PC-9 (cell line): ENCODE results near the gene WFIKKN2. TPM values are rescaled to one million over a fixed set of nuclear protein-coding genes. Genes with fewer than 3 reads are reported as not detected.

Experiments used
- BruUV-seq: library from RNA; stranded (reverse); fragments of 400-500 nt; replicated peaks from 2 replicates; lab custom pipeline; 2021; lab: Mats Ljungman, UMichigan
- CTCF ChIA-PET: fragments of 300-600 bp; sonication (Branson Sonifier 250); formaldehyde crosslinking; loops from one replicate; lab custom pipeline; 2022; ENCODE audit warnings: antibody characterized with exemption; lab: Charles Lee
- POLR2A ChIA-PET: fragments of 300-600 bp; sonication (Branson Sonifier 250); formaldehyde crosslinking; loops from one replicate; lab custom pipeline; 2022; ENCODE audit warnings: antibody characterized with exemption; ENCODE audit not compliant: unreplicated experiment; lab: Charles Lee
- DNase-seq, 2 experiments: peaks; one replicate each; pipeline versions ENCODE4 v3.0.0 to v3.0.0-alpha.2; 2015 to 2022; ENCODE audit warnings: mixed read lengths in 1 of 2
- H2AFZ ChIP-seq: fragments of 200-600 bp; sonication (generic); 2 replicates; pipeline ENCODE4 v1.8.1; 2017; ENCODE audit warnings: antibody characterized with exemption
- H3F3A ChIP-seq: fragments of 200-600 bp; sonication (generic); 2 replicates; pipeline ENCODE4 v1.8.1; 2017; ENCODE audit warnings: antibody characterized with exemption, mild to moderate bottlenecking, low read depth; ENCODE audit not compliant: insufficient read depth
- H3K27ac ChIP-seq: fragments of 200-600 bp; sonication (generic); 2 replicates; pipeline ENCODE4 v1.6.1; 2016; ENCODE audit warnings: mixed run types
- H3K27me3 ChIP-seq: fragments of 200-600 bp; sonication (generic); 2 replicates; pipeline ENCODE4 v1.6.1; 2016; ENCODE audit warnings: low read depth, mixed run types; ENCODE audit not compliant: insufficient read depth
- H3K36me3 ChIP-seq: fragments of 200-600 bp; sonication (generic); 2 replicates; pipeline ENCODE4 v1.6.1; 2016; ENCODE audit warnings: low read depth, mixed run types
- H3K4me1 ChIP-seq: fragments of 200-600 bp; sonication (generic); replicated peaks from 2 replicates; pipeline ENCODE4 v1.6.1; 2016; ENCODE audit warnings: mixed run types; ENCODE audit not compliant: insufficient read depth
- H3K4me2 ChIP-seq: fragments of 200-600 bp; sonication (generic); 2 replicates; pipeline ENCODE4 v1.6.1; 2017; ENCODE audit warnings: mixed run types
- H3K4me3 ChIP-seq: fragments of 200-600 bp; sonication (generic); 2 replicates; pipeline ENCODE4 v1.6.1; 2016; ENCODE audit warnings: mixed run types
- H3K79me2 ChIP-seq: fragments of 200-600 bp; sonication (generic); 2 replicates; pipeline ENCODE4 v1.6.1; 2017; ENCODE audit warnings: low read depth, mixed run types
- H3K9me2 ChIP-seq: fragments of 200-600 bp; sonication (generic); 2 replicates; pipeline ENCODE4 v1.8.1; 2017; ENCODE audit warnings: mild to moderate bottlenecking; ENCODE audit not compliant: insufficient read depth
- H3K9me3 ChIP-seq: fragments of 200-600 bp; sonication (generic); 2 replicates; pipeline ENCODE4 v1.8.1; 2016; ENCODE audit warnings: low read depth; ENCODE audit not compliant: insufficient read depth
- H4K20me1 ChIP-seq: fragments of 200-600 bp; sonication (generic); 2 replicates; pipeline ENCODE4 v1.8.1; 2017; ENCODE audit not compliant: insufficient read depth
- EZH2 ChIP-seq: fragments of 200-600 bp; sonication (generic); IDR thresholded peaks from 2 replicates; pipeline ENCODE4 v1.8.0; 2017; ENCODE audit warnings: antibody characterized with exemption, low read depth
- intact Hi-C: fragments of 100-400 bp; cut with micrococcal nuclease; formaldehyde crosslinking; loops from one replicate; pipeline ENCODE4 v1.10.0; 2022; ENCODE audit not compliant: unreplicated experiment
- total RNA-seq: library from RNA; stranded (reverse); gene quantifications from 2 replicates; pipeline ENCODE4 v1.2.3, GENCODE V29; 2021
- TF ChIP-seq, protein P1 (sequence below): fragments of 200-600 bp; sonication (generic); conservative IDR thresholded peaks from 2 replicates; pipeline ENCODE4 v1.6.1; 2017; ENCODE audit warnings: mixed run types, antibody characterized with exemption, mild to moderate bottlenecking, moderate library complexity

WFIKKN2 gene
- total RNA-seq, 1 experiment from 2014 or later = not detected

DNA sequence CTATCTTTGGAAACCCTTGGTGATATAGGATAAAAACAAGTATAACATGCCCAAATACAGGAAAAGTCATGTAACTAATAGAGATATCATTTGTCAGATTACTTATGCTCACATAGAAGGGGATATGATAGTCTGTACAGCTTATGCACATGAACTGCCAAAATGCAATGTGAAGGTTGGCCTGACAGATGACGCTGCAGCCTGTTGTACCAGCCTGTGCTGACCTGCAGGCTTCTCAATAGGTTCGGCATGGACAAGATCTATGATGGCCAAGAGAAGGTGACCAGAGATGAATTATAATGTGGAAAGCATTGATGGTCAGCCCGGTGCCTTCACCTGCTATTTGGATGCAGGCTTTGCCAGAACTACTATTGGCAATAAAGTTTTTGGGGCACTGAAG lies 12.7 kb downstream of the WFIKKN2 start:
- Histone ChIP-seq H3K9me3 (no peaks in the 10 kb centered on the region), H3K27ac (no peak overlapping the region), H3F3A (no peaks in the 10 kb centered on the region; the same call in 1 of the 2 replicates), H3K79me2 (no peaks in the 10 kb centered on the region), H3K4me3 (no peak overlapping the region), H2AFZ (no peak overlapping the region), H4K20me1 (no peaks in the 10 kb centered on the region), H3K27me3 (no peaks in the 10 kb centered on the region), H3K36me3 (no peaks in the 10 kb centered on the region), H3K4me1 (peaks cover 29% of the 10 kb centered on the region), H3K4me2 (no peak overlapping the region), H3K9me2 (no peaks in the 10 kb centered on the region)
- ChIA-PET CTCF (no interaction called here), POLR2A (no interaction called here)
- DNase-seq = no peak
- TF ChIP-seq, protein P1, sequence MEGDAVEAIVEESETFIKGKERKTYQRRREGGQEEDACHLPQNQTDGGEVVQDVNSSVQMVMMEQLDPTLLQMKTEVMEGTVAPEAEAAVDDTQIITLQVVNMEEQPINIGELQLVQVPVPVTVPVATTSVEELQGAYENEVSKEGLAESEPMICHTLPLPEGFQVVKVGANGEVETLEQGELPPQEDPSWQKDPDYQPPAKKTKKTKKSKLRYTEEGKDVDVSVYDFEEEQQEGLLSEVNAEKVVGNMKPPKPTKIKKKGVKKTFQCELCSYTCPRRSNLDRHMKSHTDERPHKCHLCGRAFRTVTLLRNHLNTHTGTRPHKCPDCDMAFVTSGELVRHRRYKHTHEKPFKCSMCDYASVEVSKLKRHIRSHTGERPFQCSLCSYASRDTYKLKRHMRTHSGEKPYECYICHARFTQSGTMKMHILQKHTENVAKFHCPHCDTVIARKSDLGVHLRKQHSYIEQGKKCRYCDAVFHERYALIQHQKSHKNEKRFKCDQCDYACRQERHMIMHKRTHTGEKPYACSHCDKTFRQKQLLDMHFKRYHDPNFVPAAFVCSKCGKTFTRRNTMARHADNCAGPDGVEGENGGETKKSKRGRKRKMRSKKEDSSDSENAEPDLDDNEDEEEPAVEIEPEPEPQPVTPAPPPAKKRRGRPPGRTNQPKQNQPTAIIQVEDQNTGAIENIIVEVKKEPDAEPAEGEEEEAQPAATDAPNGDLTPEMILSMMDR = no peak
- TF ChIP-seq EZH2 = no peak
- BruUV-seq = no TSS peak
- intact Hi-C loops = no loop called here

DNA sequence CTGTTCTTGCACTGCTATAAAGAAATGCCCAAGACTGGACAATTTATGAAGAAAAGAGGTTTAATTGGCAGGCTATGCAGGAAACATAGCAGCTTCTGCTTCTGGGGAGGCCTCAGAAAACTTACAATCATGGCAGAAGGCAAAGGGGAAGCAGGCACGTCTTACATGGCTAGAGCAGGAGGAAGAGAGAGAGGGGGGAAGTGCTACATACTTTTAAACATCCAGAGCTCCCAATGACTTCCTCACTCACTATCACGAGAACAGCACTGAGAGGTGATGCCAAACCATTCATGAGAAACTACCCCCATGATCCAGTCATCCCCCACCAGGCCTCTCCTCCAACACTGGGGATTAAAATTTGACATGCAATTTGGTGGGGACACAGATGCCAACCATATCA lies 13.3 kb downstream of the WFIKKN2 start:
- no peak overlapping the region for H2AFZ ChIP-seq
- H3K27ac ChIP-seq = no peak overlapping the region
- ChIA-PET CTCF (interaction anchor here (0.6 to 0.7 kb wide), 2 partner anchors 178 to 208 kb away, joined by 5 read pairs; no protein-coding TSS in a partner anchor), POLR2A (interaction anchor here (0.7 kb wide), 1 partner anchor 265 kb away, joined by 21 read pairs; no protein-coding TSS in a partner anchor)
- H3K27me3 ChIP-seq = no peaks in the 10 kb centered on the region
- H4K20me1 ChIP-seq = no peaks in the 10 kb centered on the region
- H3K4me1 ChIP-seq = peaks cover 29% of the 10 kb centered on the region
- H3K79me2 ChIP-seq = no peaks in the 10 kb centered on the region
- H3K9me3 ChIP-seq = no peaks in the 10 kb centered on the region
- no TSS peak for BruUV-seq
- H3K9me2 ChIP-seq = no peaks in the 10 kb centered on the region
- no peaks in the 10 kb centered on the region; the same call in 1 of the 2 replicates for H3F3A ChIP-seq
- intact Hi-C loops = no loop called here
- H3K36me3 ChIP-seq = no peaks in the 10 kb centered on the region
- H3K4me3 ChIP-seq = no peak overlapping the region
- no peak for DNase-seq
- H3K4me2 ChIP-seq = no peak overlapping the region
- TF ChIP-seq, protein P1 = no peak
- TF ChIP-seq EZH2 = no peak

DNA sequence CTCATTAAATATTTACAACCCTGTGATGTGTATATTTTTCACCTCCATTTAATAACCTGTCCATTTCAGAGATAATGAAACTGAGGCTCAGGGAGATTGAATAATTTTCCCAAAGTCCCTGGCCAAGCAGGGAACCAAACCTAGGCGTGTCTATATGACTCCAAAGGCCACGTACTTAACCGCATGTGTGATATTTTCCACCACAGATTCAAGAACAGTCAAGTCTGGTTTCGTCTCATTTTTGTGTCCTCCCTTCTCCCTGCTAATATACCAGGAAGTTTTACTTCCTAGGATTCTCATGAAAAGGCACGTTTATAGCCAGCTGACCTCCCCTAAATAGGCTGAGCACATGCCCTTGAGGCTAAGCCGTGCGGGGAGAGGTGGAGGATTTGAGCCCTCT lies 15.3 kb downstream of the WFIKKN2 start:
- H3F3A ChIP-seq = no peaks in the 10 kb centered on the region; the same call in 1 of the 2 replicates
- peaks cover 16% of the 10 kb centered on the region for H3K4me1 ChIP-seq
- POLR2A ChIA-PET = no interaction called here
- H4K20me1 ChIP-seq = no peaks in the 10 kb centered on the region
- H3K9me3 ChIP-seq = no peaks in the 10 kb centered on the region
- H3K36me3 ChIP-seq = no peaks in the 10 kb centered on the region
- H3K27me3 ChIP-seq = no peaks in the 10 kb centered on the region
- CTCF ChIA-PET = no interaction called here
- no peak for DNase-seq
- no peak overlapping the region for H3K4me3 ChIP-seq
- H3K79me2 ChIP-seq = no peaks in the 10 kb centered on the region
- H3K27ac ChIP-seq = no peak overlapping the region
- H3K4me2 ChIP-seq = no peak overlapping the region
- TF ChIP-seq EZH2 = no peak
- TF ChIP-seq, protein P1 = no peak
- intact Hi-C loops = loop anchor here (5.0 kb wide), 1 partner anchor 207 kb away; no protein-coding TSS in a partner anchor
- no peaks in the 10 kb centered on the region for H3K9me2 ChIP-seq
- H2AFZ ChIP-seq = no peak overlapping the region
- no TSS peak for BruUV-seq
